GM15510 (cell line): ENCODE results near the gene FRMPD4.

ENCODE experiments used
- POLR2A ChIP-seq: IDR thresholded peaks from 3 replicates; pipeline ENCODE4 v1.6.1; 2011; ENCODE audit warnings: borderline replicate concordance; ENCODE audit not compliant: insufficient read length; ENCODE audit errors: extremely low read depth

The FRMPD4 gene

DNA sequence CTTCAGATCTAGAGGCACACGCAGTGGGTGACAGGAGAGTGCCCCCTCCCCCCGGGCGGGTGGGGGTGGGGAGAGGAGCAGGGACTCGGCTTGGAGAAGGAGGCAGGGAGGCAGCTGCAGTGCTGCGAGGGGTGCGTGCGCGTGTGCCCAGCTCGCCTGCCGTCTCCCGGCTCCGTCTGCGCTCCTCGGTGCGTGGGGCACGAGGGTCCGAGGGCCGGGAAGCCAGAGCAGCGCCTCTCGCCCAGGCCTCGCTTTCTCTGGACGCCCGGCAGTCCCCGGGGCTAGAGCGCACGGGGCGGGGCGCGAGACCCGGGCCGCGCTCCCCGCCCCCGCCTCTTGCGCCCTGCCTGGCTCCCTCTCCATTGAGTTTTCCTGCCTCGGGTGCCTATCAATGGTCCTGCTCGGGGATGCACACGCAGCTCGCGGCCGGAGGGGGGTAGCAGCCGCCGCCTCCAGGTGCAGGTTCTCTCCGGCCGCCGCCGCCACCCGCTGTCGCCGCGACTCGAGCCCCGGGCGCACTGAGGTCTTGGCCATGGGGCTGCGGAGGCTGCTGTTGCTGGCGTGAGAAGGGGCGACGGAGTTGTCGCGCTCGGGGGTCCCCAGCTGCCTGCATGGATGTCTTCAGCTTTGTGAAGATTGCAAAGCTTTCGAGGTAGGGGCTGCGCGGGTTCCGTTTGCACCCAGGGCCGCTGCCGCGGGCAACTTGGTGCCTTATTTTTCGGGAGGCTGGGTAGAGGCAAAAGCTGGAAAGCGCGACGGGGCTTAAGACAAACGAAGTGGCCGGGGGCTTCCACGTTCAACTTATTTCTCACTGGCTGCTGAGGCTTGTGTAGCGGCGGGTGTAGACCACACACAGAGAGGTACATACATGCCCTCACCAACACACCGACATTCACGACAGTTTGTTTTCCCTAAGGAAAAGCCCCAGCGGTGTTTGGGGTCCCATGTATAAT is at the start of gene FRMPD4:
TSS of gene FRMPD4 (plus strand) at position 113 of the 953 bp plus-strand sequence. CDS start at position 612, 499 bp downstream.
- no peak for TF ChIP-seq POLR2A

DNA sequence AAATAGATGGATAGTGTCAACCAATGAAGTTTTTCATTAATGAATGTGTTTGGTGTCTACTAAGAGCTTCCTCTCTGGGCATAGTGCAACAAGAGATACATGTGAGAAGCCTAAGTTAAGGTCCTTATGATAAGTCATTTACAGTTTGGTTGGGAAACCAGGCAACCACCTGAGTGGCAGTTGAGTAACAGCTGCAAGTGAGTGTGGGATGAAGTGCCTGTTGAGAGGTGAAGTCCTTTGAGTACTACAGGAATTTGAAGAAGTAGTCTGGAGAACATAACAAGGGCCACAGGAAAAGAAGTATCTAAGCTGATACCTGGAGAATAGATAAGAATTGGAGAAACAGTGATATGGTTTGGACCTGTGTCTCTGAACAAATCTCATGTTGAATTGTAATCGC is 48.5 kb upstream of the FRMPD4 start:
- no peak for TF ChIP-seq POLR2A

DNA sequence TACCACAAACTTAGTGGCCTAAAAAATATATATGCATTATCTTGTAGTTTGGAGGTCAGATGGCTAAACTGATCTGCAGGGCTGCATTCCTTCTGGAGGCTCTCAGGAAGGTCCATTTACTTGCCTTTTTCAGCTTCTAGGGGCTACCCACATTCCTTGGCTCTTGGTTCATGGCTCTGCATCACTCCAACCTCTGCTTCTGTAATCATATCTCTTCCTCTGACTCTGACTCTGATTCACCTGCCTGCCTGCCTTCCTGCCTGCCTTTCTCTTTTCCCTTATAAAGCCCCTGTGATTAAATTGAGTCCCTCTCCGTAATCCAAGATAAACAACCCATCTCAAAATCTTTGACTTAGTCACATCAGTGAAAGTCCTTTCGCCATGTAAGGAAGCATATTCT is 25.0 kb upstream of the FRMPD4 start:
- TF ChIP-seq POLR2A, result no peak

DNA sequence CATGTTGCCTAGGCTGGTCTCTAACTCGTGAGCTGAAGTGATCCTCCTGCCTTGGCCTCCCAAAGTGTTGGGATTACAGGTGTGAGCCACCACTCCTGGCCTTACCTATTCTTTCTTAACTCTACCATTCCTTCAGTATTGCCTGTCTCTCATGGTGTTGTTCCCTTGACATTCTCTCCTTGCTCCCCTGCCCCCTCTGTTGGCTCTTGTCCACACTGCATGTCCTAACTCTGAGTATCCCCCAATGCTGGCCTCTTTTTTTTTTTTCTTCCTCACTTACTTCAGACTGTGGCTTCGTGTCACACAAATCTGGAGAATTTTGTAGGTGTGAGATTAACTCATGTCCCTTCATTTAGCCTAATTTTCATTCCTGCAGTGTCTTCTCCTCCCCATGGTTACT is 22.9 kb upstream of the FRMPD4 start:
- TF ChIP-seq POLR2A, result no peak

DNA sequence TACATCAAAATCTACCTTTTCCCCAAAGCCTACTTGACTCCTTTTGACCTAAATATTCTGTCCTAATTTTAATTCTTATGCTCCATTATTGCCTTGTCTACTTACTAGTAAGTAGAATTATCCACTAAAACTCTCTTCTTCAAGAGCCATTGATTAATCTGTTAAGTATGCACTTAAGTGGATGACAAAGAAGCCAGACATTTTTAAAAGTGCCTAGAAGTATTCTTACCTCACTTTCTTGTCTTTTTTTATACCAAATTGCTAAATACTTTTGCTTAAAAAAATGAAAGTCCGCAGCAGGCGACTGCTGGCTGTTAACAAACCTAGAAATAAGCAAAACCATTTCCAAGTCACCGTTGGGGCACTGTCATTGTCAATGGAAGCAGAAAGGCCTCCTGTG is 20.1 kb upstream of the FRMPD4 start:
- no peak for TF ChIP-seq POLR2A

DNA sequence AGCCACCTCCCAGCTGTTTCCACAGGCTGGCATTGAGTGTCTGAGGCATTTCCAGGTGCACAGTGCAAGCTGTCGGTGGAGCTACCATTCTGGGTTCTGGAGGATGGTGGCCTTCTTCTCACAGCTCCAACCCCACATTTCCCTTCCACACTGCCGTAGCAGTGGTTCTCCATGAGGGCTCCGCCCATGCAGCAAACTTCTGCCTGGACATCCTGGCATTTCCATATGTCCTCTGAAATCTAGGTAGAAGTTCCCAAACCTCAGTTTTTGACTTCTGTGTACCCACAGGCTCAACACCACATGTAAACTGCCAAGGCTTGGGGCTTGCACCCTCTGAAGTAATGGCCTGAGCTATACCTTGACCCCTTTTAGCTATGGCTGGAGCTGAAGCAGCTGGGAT is 10.3 kb upstream of the FRMPD4 start:
- no peak for TF ChIP-seq POLR2A

DNA sequence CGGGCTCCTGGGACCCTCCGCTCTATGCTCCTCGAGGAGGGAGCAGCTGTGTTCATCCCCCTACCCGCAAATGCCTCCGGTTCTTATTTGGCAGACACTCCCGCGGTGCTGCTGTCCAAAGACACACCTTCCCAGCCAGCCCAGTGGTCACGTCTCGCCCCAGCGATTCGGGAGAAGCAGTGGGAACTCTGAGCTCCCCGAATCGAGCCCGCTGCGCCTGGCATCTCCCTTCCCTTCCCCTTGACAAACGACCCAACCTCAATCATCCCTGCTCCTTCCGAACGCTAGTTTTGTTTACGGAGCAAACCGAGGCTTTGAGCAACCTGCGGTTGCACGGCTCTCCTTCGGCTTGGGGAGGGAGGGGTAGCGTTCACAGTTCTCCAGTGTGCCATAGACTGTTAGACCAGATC is 317 bp upstream of the FRMPD4 start:
- TF ChIP-seq POLR2A, result no peak

DNA sequence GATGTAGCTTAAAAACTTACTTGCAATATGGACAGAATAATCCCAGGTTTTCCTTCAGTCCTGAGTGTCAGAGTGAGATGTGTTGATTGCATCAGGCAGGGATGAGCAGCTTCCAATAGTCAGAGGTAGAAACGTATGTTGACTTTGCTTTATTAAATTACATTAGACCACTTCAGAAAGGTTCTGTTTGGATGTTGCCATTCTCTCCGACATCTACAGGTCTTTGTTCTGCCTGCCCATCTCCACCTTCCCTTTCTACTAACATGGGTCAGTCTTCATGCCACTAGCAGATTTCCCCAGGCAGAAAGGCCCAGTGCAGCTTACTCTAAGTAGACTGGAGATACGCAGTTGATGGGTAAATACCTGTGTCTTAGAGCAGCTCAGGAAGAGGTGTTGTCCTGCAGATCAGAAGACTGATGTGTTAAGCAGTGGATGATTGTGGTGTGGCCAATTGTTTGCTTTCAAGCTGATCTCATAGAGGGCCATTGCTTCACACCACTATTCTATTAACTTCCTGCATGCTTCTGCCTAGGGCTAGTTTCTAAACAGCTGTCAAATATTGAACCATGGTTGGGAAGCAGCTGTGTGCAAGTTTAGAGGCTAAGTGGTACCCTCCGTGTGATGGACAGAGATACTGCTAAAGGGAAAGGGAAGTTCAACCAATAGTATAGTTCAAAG is 1.8 kb downstream of the FRMPD4 start:
- no peak for TF ChIP-seq POLR2A

DNA sequence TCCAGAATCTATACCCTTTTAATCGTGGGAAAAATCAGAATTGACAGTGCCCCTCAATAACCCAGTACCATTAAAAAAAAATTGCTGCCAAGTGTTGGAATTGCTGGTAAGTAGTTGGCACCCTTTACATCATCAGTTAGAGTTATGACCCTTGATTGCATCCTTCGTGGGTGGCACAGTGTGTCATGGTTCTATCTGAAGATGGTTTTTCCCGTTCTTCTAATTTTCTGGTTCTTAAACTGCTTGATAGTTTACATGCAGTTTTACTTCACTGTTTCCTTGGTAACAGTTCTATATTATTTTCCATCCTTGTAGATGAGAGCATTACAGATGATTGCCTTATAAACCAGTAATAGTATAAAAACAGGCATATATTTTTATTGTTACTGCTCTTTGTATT is 3.2 kb downstream of the FRMPD4 start:
- no peak for TF ChIP-seq POLR2A

DNA sequence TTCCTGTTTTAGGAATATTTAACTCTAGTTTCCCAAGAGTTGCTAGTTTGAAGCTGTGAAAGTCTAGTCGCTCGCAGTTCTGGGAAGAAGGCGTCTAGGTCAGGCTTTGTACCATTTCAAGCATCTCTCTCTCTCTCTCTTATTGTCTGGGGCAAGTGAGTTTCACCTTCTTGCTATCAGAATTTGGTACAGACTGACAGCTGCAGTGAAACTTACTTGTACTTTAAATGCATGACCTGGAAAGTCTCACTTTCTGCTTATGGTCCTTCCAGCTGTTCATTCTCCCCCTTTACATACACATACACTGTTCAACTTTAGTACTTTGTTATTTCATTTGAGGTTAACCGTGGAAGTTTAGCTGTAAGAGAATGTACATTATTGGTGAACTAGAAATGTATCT is 4.4 kb downstream of the FRMPD4 start:
- TF ChIP-seq POLR2A, result no peak

DNA sequence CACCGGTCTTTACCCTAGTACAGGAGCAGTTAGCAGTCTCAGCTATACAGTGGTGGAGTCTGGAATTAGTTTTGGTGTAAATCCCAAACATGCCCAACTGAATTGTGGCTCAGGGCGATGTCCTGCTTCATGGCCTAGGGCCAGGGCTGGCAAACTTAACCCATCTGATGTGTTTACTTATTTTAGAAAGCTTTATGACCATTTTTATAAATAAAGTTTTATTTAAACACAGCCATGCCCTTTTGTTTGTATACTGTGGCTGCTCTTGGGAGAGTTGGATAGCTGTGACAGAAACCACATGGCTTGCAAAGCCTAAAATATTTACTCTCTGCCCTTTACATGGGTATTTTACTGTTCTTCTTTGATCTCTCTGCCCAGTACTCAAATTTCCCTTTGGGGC is 7.1 kb downstream of the FRMPD4 start:
- TF ChIP-seq POLR2A, result no peak

DNA sequence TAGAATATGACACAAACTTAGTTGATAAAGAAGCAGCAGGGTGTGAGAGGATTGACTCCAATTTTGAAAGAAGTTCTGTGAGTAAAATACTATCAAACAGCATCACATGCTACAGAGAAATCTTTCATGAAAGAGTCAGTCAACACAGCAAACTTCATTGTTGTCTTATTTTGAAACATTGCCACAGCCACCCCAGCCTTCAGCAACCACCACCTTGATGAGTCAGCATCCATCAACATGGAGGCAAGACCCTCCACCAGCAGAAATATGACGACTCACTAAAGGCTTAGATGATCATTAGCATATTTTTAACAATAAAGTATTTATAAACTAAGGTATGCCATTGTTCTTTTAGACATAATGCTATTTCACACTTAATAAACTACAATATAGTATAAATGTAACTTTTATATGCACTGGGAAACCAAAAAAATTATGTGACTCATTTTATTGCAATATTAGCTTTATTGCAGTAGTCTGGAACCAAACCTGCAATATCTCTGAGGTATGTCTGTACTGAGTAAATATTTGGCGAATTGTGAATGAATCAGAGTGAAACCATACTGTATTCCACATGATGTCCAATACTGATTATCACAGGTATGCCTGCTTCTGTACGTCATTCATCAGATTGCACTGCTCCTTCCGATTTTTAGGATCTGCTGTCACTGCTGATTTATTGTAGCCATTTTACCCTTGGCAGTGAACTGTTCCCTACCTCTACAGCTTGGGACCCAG is 11.6 kb downstream of the FRMPD4 start:
- TF ChIP-seq POLR2A, result no peak

DNA sequence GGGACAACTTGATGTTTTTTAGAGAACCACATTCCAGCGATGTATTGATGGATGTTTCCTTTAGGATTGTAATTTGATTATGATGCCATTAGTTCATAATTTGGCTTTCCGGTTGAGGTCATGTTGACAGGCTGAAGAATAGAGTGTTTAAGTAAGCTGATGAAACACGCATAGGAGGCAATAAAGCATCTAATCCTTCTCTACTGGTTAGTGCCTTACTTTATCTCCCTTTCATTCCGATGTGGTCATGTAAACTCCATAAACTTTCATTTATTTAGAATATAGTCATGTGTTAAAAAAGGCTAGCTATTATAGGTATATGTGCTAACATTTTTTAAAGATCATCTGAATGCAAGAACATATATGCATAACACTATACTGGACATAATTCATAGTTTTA is 15.0 kb downstream of the FRMPD4 start:
- no peak for TF ChIP-seq POLR2A

DNA sequence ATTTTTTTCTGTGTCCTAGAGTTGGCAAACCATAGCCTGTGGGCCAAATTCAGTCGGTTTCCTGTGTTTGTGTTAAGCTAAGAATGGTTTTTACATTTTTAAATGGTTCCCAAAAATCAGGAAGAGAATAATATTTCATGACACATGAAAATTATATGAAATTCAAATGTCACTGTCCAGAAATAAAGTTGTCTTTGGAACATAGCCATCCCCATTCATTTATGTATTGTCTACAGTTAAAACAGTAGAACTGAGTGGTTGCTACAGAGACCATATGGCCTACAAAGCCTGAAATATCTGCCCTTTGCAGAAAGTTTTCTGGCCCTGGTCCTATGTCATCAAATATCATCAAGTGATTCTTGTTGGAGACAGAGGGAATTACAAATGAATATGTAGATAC is 15.5 kb downstream of the FRMPD4 start:
- TF ChIP-seq POLR2A, result no peak

DNA sequence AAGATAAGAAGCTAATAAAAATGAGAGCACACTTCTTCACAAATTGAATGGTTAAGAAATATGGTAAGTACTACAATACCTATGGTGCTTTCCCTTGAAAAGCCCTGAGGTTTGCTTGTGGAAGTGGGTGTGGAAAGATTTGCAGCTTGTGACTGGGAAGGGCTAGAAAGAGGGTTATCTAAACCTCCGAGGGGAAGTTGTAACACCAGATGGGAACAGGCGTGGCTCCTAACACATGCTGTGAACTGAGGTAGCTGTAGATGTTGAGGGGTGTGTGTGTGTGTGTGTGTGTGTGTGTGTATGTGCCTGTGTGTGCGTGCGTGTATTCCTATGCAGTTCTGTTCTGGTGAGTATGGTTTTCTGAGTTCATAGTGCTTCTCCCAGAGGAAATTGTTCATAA is 21.5 kb downstream of the FRMPD4 start:
- TF ChIP-seq POLR2A, result no peak
